SK-N-MC (cell line): ENCODE data around the gene LHX2.

ENCODE experiments used
- EZH2 ChIP-seq: fragments of 200-600 bp; sonication (generic); IDR thresholded peaks from one replicate; pipeline ENCODE4 v1.6.1; 2017; ENCODE audit warnings: antibody characterized with exemption
- FOXP2 ChIP-seq: optimal IDR thresholded peaks from 2 replicates; pipeline ENCODE3; 2011; ENCODE audit warnings: mild to moderate bottlenecking, moderate library complexity; ENCODE audit not compliant: insufficient read depth; ENCODE audit errors: extremely low read length, control extremely low read depth

DNA sequence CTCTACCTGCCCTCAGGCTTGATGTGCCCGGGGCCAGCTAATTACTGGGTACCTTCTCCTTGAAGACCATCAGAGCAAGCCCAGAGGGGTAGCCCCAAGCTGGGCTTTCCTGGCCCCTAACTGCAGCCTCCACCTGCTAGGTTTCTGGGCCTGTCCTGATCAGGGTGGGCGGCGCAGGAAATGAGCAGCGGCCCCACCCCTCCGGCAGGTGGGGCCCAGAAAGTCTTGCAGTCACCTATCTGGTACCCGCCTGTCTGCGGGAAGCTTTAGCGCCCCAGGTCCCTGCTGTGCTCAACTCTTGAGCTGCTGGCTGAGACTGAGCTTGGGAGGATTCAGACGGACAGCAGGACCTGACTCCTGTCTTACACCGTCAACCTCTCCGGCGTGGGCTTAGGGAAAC, 37.1 kb upstream of the LHX2 start:
- TF ChIP-seq EZH2 (no peak), FOXP2 (no peak)
